Uterus (tissue), 2 donors: Measurements from ENCODE around the gene DOC2A.

Experiments used
- POLR2A ChIP-seq, 2 donors: fragments of 450-650 bp; IDR thresholded peaks; one replicate each; pipeline ENCODE4 v1.6.1; 2016; ENCODE audit warnings: antibody characterized with exemption in 2 of 2, mild to moderate bottlenecking in 1 of 2, moderate library complexity in 1 of 2
- TF ChIP-seq, protein P1 (sequence below), 4 experiments: fragments of 200-600 bp in 2 of 4; fragments of 450-650 bp in 2 of 4; sonication (generic) in 2 of 4; IDR thresholded peaks; one replicate each; pipeline ENCODE4 v1.5.1; 2016 to 2019; ENCODE audit warnings: antibody characterized with exemption in 4 of 4, mild to moderate bottlenecking in 2 of 4, moderate library complexity in 1 of 4

DNA sequence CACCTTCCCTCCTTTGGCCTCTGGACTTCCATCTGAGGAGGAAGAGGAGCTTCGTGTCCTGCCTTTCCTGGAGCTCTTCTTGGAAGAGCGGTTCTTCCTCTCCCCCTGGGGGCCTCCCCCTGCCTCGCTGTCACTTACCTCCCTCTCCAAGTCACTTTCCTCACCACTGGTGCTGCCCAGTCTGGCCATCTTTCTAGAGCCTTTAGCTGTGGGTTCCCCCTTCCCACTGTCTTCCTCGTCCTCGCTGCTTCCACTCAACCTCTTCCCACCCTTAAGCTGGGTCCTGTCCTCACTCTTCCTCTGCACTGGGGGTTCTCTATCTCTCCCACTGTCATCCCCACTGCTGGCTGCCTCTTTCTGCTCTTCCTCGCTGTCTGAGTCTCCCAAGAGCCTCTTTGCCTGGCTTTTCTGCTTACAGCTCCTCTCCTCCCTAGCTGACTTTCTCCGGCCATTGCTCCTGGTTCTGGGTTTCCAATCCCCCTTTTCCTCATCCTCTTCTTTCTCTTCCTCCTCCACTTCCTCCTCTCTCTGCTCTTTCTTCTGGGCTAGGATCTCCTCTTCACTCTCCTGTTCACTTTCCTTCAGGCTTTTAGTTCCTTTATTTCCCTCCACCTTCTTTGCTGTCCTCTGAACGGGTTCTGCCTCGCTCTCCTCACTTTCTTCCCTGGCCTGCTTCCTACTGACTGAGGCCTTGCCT, 16.8 kb downstream of the DOC2A start:
- TF ChIP-seq, protein P1, sequence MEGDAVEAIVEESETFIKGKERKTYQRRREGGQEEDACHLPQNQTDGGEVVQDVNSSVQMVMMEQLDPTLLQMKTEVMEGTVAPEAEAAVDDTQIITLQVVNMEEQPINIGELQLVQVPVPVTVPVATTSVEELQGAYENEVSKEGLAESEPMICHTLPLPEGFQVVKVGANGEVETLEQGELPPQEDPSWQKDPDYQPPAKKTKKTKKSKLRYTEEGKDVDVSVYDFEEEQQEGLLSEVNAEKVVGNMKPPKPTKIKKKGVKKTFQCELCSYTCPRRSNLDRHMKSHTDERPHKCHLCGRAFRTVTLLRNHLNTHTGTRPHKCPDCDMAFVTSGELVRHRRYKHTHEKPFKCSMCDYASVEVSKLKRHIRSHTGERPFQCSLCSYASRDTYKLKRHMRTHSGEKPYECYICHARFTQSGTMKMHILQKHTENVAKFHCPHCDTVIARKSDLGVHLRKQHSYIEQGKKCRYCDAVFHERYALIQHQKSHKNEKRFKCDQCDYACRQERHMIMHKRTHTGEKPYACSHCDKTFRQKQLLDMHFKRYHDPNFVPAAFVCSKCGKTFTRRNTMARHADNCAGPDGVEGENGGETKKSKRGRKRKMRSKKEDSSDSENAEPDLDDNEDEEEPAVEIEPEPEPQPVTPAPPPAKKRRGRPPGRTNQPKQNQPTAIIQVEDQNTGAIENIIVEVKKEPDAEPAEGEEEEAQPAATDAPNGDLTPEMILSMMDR (IDR thresholded peaks at IDR 0.05), result no peak
- no peak for TF ChIP-seq POLR2A (IDR thresholded peaks at IDR 0.05)
